SU-DHL-6 (cell line): ENCODE measurements around the gene CARD6.

Experiments used
- H2AFZ ChIP-seq: fragments of 200-600 bp; sonication (generic); 2 replicates; pipeline ENCODE4 v1.6.1; 2014; ENCODE audit warnings: low read depth, mild to moderate bottlenecking, moderate library complexity, mixed read lengths, antibody characterized with exemption, low read length; ENCODE audit not compliant: severe bottlenecking
- H3F3A ChIP-seq: fragments of 200-600 bp; shearing (Covaris generic); 2 replicates; pipeline ENCODE4 v1.6.0; 2016; ENCODE audit warnings: antibody characterized with exemption, mild to moderate bottlenecking; ENCODE audit not compliant: insufficient read depth
- H3K27ac ChIP-seq: fragments of 200-600 bp; sonication (generic); 2 replicates; pipeline ENCODE4 v1.5.1; 2016; ENCODE audit warnings: low read depth, mild to moderate bottlenecking, low read length, moderate library complexity, mixed read lengths
- H3K27me3 ChIP-seq: fragments of 200-600 bp; sonication (generic), shearing (Covaris generic); 2 replicates; pipeline ENCODE4 v1.6.0; 2014; ENCODE audit warnings: mild to moderate bottlenecking, low read length
- H3K36me3 ChIP-seq: fragments of 200-600 bp; sonication (generic); 2 replicates; pipeline ENCODE4 v1.6.1; 2014; ENCODE audit warnings: mild to moderate bottlenecking, low read length, mixed read lengths
- H3K4me2 ChIP-seq: fragments of 300-600, 200-600 bp; shearing (Covaris generic), sonication (generic); 2 replicates; pipeline ENCODE4 v1.6.0; 2014; ENCODE audit warnings: low read length, low read depth, mild to moderate bottlenecking; ENCODE audit not compliant: poor library complexity, severe bottlenecking
- H3K4me3 ChIP-seq: fragments of 200-600 bp; sonication (generic); 2 replicates; pipeline ENCODE4 v1.5.1; 2014; ENCODE audit warnings: antibody characterized with exemption, low read length, mild to moderate bottlenecking, mixed read lengths; ENCODE audit not compliant: insufficient read depth, poor library complexity, severe bottlenecking
- H3K79me2 ChIP-seq: fragments of 200-600 bp; sonication (generic); 2 replicates; pipeline ENCODE4 v1.6.1; 2014; ENCODE audit warnings: mild to moderate bottlenecking, low read length, moderate library complexity; ENCODE audit not compliant: insufficient read depth
- H3K9ac ChIP-seq: fragments of 200-600 bp; sonication (generic); 2 replicates; pipeline ENCODE4 v1.7.0; 2014; ENCODE audit warnings: mild to moderate bottlenecking, low read length
- H3K9me2 ChIP-seq: fragments of 200-600 bp; sonication (generic); replicated peaks from 2 replicates; pipeline ENCODE4 v1.6.1; 2014; ENCODE audit warnings: low read length; ENCODE audit not compliant: insufficient read depth
- H3K9me3 ChIP-seq: fragments of 200-600 bp; sonication (generic); 2 replicates; pipeline ENCODE4 v1.6.1; 2014; ENCODE audit warnings: low read length, mixed read lengths; ENCODE audit not compliant: insufficient read depth
- H4K20me1 ChIP-seq: fragments of 200-600 bp; sonication (generic); 2 replicates; pipeline ENCODE4 v1.6.1; 2014; ENCODE audit warnings: low read depth, mild to moderate bottlenecking, antibody characterized with exemption, low read length, moderate library complexity, mixed read lengths
- CTCF ChIP-seq: fragments of 200-600 bp; sonication (generic); IDR thresholded peaks from one replicate; pipeline ENCODE4 v1.5.1; 2017; ENCODE audit warnings: antibody characterized with exemption, mild to moderate bottlenecking, low read length, moderate library complexity; ENCODE audit not compliant: insufficient read depth, poor library complexity, severe bottlenecking
- EZH2phosphoT487 ChIP-seq: fragments of 200-600 bp; sonication (generic), shearing (Covaris generic); conservative IDR thresholded peaks from 2 replicates; pipeline ENCODE4 v1.6.1; 2018; ENCODE audit warnings: mild to moderate bottlenecking, antibody characterized with exemption, low read length, moderate library complexity, mixed read lengths

The CARD6 gene

GRCh38 chr5:40844565-40844964, 3.4 kb downstream of the CARD6 start:
- no peak overlapping the region for H3K9ac ChIP-seq
- H3K4me3 ChIP-seq, result no peak overlapping the region
- no peak overlapping the region for H2AFZ ChIP-seq
- no peaks in the 10 kb centered on the region for H4K20me1 ChIP-seq
- H3K4me2 ChIP-seq, result no peak overlapping the region
- no peak overlapping the region for H3K27ac ChIP-seq
- H3K79me2 ChIP-seq, result no peaks in the 10 kb centered on the region
- H3K36me3 ChIP-seq, result no peaks in the 10 kb centered on the region
- H3K9me2 ChIP-seq, result no peaks in the 10 kb centered on the region
- no peaks in the 10 kb centered on the region for H3K27me3 ChIP-seq
- no peaks in the 10 kb centered on the region for H3F3A ChIP-seq
- TF ChIP-seq EZH2phosphoT487 (no peak), CTCF (no peak)
- H3K9me3 ChIP-seq, result no peaks in the 10 kb centered on the region

- H3K9me2 ChIP-seq, result no peaks in the 10 kb centered on the region
- no peak overlapping the region for H3K4me3 ChIP-seq
- no peak for TF ChIP-seq CTCF
- no peak for TF ChIP-seq EZH2phosphoT487
- H3K9ac ChIP-seq, result no peak overlapping the region
- no peaks in the 10 kb centered on the region for H3K79me2 ChIP-seq
- no peaks in the 10 kb centered on the region for H4K20me1 ChIP-seq
- H3F3A ChIP-seq, result no peaks in the 10 kb centered on the region
- H3K27ac ChIP-seq, result no peak overlapping the region
- no peak overlapping the region for H3K4me2 ChIP-seq
- H3K9me3 ChIP-seq, result no peaks in the 10 kb centered on the region
- H3K27me3 ChIP-seq, result no peaks in the 10 kb centered on the region
- H2AFZ ChIP-seq, result no peak overlapping the region
- no peaks in the 10 kb centered on the region for H3K36me3 ChIP-seq
Measured at GRCh38 chr5:40846371-40846770, 5.2 kb downstream of the CARD6 start.

GRCh38 chr5:40847525-40847924, 6.4 kb downstream of the CARD6 start:
- Histone ChIP-seq H3K79me2 (no peaks in the 10 kb centered on the region), H3K4me3 (no peak overlapping the region), H3K9ac (no peak overlapping the region), H3K27me3 (no peaks in the 10 kb centered on the region), H3K4me2 (no peak overlapping the region), H3K9me3 (no peaks in the 10 kb centered on the region), H3K9me2 (no peaks in the 10 kb centered on the region), H4K20me1 (no peaks in the 10 kb centered on the region), H3K27ac (no peak overlapping the region), H3K36me3 (no peaks in the 10 kb centered on the region), H3F3A (no peaks in the 10 kb centered on the region), H2AFZ (no peak overlapping the region)
- TF ChIP-seq CTCF, result no peak
- no peak for TF ChIP-seq EZH2phosphoT487

GRCh38 chr5:40853632-40854192, 12.5 kb downstream of the CARD6 start:
- Histone ChIP-seq H3K27ac (no peak overlapping the region), H3K36me3 (no peaks in the 10 kb centered on the region), H3K4me2 (no peak overlapping the region)

More at GRCh38 chr5:40853632-40854192, 12.5 kb downstream of the CARD6 start:
- Histone ChIP-seq H3F3A (no peaks in the 10 kb centered on the region), H2AFZ (no peak overlapping the region), H3K9ac (no peak overlapping the region), H3K4me3 (no peak overlapping the region), H3K79me2 (no peaks in the 10 kb centered on the region), H3K9me3 (no peaks in the 10 kb centered on the region), H4K20me1 (no peaks in the 10 kb centered on the region), H3K27me3 (no peaks in the 10 kb centered on the region), H3K9me2 (no peaks in the 10 kb centered on the region)
- TF ChIP-seq CTCF (no peak), EZH2phosphoT487 (no peak)
